GM18520 (cell line): ENCODE data around the gene RABL6.
"Not testable (repeated sequence)": the region's sequence is repeated elsewhere in the genome, so short reads cannot be mapped to it uniquely, and the experiment has no call there.

ENCODE experiments used
- ATAC-seq: cut with Tn5 transposase; IDR thresholded peaks from one replicate; pipeline ENCODE4 v1.9.1; 2021; ENCODE audit not compliant: unreplicated experiment

RABL6 gene

DNA sequence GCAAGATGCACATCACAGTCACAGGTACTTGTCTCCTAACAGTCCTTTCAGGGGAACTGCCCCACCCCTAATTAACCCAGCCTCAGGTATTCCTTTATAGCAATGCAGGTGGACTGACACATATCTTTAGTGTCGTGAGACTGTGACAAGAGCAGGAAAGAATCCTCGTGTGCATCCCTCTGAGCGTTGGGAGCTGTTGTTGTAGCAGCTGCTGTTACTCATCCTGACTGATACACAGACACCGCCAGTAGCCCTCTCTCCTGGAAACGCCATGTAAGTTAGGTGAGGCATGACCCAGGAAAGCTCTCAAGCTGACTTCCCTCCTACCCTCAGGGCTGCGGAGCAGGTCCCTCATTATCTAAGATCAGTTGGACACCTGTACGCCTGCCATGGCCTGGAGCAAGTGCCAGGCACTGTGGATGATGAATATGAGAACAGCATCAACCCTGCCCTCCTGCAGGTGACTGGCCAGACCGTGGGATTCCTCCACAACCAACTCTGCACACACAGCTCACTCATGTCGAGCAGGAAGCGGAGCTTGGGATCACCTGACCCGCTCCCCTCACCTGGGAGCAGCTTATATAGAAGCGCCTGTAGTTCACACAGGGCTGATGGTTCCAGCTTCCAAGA lies 33.2 kb upstream of the RABL6 start:
- no peak for ATAC-seq

DNA sequence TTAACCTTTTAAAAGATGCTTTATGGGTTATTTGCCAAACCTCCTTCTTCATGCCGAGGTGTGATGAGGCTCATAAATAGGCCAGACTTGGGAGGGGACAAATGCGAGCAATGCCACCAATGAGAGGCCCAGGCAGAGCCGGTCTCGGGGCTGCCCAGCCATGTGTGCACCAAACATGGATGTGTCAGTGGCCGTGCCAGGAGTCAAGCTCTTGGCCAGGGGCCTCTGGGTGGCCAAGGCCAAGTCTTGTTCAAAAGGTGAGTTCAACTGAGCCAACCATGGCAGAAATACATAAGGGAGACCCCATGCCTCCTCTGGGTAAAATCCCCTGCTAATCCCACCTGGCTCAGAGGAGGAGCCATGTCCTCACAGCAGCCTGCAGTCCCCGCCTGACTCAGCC lies 32.6 kb upstream of the RABL6 start:
- ATAC-seq = no peak

DNA sequence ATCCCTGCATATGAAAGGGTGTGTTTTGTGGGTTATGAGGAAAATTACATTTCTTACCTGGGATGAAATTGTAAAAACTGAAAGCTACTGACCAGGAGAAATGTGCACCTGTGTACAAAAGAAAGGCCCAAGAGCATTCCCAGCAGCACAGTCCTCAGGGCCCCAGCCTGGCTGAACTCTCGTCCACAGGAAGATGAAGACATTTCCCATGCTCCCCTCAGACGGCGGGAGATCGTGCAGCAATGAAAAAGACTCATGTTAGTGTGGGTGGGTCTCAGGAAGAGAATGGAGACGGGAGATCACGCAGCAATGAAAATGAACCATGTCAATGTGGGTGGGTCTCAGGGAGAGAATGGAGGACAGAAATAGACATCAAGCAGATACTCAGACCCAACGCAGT lies 30.8 kb upstream of the RABL6 start:
- no peak for ATAC-seq

DNA sequence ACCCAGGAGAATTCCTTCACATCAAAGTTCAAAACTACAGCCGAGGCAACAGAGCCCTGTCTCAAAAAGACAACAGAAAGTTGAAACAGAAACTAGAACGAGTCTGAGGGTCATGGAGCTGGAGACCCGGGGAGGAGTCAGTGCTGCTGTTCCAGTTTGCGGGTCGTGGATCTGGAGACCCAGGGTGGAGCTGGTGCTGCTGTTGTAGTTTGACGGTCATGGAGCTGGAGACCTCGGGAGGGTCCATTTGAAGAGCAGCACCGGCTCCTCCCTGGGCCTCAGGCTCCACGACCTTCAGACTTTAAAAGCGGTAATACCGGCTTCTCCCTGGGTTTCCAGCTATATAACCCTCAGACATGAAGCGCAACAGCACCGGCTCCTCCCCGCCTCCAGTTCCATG lies 30.4 kb upstream of the RABL6 start:
- no peak for ATAC-seq

DNA sequence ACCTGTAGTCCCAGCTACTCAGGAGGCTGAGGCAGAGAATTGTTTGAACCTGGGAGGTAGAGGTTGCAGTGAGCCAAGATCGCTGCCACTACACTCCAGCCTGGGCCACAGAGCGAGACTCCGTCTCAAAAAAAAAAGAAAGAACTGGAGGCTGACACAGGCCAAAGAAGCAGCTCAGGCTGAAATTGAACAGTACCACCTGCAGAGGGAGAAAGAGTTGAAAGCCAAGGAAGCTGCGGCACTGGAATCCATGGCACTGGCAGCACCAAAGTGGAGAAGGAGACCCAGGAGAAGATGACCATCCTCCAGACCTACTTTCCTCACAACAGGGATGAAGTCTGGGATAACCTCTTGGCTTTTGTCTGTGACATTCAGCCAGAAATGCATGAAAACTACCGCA lies 27.9 kb upstream of the RABL6 start:
- no peak for ATAC-seq

DNA sequence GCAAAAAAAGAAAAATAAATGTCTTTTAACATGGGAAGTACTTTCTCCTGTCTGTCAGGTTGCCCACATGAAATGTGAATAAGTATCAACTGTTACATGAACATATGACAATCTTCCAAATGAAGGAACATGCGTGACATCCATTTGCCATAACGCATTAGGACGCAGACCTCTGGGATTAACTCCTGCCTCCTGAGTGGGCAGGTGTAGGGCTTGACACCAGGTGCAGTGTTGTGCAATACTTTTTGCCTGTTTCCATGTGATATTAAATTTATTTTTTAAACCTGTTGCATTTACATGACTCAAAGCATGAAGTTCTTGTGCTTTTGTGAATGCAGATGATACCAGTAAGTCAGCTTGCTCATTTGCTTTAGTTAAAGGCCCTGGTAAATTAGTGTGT lies 25.3 kb upstream of the RABL6 start:
- ATAC-seq = no peak

DNA sequence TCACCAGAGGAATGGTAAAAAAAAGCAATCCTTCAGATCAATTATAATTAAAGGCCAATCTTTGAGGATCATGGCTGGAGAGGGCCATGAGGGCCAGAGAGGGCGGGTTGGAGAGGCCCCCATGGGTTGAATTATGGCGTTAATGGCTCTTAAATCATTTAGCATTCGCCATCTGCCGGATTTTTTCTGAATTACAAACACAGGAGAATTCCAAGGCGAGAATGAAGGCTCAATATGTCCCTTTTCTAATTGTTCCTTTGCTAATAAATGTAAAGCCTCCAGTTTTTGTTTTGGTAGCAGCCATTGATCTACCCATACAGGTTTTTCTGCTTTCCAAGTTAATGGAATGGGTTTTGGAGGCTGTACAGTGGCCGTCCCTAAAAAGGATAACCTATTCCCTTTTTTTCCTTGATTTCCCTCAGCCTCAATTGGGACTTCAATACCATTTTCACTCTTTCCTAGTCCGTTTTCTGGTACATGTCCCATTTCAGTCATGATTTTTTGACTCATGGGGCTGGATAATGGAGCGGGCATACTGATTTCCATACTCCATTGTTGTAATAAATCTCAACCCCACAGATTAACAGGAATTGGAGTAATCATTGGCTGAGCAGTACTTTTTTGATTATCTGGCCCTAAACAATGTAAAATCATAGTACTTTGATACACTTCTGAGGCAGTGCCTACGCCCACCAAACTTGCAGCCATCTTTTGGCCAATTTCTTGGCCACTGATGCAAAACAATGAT lies 23.3 kb upstream of the RABL6 start:
- ATAC-seq = no peak

DNA sequence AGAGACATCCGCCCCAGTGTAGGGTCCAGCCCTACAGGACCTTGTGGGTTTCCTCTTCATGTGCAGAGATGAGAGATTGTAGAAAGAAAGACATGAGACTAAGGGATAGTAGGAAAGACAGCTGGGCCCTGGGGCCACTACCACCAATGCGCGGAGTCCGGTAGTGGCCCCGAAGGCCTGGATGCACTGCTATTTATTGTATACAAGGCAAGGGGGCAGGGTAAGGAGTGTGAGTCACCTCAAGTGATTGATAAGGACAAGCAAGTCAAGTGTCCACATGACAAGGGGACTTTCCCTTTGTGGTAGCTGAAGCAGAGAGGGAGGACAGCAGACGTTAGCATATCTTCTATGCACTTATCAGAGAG lies 22.8 kb upstream of the RABL6 start:
- ATAC-seq = no peak

DNA sequence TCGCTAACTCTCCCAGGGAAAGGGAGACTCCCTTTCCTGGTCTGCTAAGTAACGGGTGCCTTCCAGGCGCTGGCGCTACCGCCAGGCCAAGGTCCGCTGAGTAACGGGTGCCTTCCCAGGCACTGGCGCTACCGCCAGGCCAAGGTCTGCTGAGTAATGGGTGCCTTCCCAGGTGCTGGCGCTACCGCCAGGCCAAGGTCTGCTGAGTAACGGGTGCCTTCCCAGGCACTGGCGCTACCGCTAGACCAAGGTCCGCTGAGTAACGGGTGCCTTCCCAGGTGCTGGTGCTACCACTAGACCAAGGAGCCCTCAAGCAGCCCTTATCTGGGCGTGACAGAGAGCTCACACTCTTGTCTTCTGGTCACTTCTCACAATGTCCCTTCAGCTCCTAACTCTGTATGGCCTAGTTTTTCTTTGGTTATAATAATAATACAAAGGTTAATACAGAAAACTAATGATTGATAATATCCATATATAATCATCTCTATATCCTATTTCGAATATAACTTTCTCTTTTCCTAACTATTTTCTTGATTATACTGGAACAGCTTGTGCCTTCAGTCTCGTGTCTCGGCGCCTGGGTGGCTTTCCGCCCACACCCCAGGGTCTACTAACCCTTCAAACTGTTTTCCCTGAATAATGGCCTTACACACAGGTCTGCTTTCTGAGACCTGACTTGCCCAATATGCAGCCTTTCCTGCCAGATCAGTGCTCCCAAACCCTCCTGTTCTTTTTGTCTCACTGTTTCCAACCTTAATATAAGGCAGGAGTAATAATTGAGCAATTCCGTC lies 22.0 kb upstream of the RABL6 start:
- not testable (repeated sequence) for ATAC-seq

DNA sequence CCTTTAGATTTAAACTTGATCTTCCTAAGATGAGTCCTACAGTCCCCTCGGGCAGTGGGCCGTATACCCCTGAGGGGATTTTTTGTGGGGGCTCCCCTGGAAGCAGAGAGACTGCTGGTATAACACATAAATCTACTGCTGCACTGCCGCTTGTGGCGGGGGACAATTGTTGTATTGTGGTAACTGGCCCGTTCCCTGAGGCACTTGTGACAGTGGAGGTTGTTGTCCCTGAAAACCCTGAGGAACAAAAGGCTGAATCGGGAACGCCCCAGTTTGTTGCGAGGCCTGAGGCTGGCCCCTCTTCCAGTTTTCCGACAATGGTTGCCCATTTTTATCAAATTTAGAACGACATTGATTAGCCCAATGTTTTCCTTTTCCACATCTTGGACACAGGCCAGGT lies 21.3 kb upstream of the RABL6 start:
- no peak for ATAC-seq

DNA sequence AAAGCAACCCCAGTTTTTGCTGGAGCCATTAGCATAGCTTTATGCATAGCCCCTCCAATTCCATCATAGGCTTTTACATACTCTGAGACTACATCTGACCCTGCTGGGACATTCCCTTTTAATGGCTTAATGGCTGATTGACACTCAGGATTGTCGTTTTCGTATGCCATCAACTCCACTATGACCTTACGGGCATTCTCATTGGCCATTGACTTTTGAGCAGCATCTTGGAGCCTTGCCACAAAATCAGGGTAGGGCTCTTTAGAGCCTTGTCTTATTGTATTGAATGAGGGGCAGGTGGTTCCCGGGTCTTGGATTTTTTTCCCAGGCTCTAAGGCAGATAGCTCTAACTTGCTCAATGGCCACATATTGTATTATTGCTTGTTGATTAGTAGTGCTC lies 20.8 kb upstream of the RABL6 start:
- ATAC-seq = not testable (repeated sequence)

DNA sequence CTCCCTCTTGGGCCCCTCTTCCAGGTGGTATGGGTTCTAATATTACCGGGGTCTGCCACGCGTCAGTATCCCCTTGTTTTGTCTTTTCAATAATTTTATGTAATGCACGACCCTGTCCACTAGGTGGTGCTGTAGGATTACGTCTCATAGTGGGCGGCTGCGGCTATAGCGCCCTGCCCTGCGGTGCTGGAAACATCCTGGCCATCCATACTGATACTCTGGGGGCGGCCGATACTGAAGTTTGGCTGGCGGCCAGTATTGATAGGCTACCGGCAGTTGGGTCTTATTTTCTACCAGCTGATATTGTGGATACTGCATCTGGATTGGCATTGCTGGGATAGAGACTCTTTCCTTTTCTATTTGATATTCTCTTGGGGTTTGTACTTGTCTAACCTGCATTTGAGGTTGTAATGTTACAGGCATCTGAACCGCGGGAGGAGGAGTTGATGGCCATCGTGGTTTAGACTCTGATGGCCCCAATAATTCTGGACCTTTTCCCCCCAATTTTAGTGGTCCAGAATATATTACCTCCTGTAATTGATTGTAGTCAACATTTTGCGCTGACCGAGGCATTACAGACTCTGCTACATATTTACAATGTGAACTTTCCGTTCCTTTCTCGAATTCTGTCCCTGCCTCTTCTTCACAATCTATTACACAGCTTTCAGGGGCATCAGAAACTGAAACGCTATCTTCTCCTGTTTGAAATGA lies 19.9 kb upstream of the RABL6 start:
- ATAC-seq = no peak

DNA sequence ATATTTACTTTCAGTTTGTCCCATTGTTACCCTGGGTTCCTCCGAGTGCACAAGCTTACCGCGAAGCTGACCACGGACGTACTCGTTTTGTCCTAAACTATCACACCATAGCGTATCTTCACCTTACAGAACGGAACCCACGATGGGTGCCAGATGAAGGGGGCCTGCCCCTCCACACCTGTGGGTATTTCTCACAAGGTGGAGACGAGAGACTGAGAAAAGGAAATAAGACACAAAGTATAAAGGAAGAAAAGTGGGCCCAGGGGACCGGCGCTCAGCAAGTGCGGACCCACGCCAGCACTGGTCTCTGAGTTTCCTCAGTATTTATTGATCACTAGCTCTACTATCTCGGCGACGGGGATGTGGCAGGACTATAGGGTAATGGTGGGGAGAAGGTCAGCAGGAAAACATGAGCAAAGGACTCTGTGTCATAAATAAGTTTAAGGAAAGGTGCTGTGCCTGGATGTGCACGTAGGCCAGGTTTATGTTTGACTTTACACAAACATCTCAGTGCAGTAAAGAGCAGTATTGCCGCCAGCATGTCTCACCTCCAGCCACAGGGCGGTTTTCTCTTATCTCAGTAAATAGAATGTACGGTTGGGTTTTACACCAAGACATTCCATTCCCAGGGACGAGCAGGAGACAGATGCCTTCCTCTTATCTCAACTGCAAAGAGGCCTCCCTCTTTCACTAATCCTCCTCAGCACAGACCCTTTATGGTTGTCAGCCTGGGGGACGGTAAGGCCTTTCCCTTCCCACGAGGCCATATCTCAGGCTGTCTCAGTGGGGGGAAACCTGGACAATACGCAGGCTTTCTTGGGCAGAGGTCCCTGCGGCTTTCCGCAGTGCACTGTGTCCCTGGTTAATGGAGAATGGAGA lies 18.9 kb upstream of the RABL6 start:
- not testable (repeated sequence) for ATAC-seq

DNA sequence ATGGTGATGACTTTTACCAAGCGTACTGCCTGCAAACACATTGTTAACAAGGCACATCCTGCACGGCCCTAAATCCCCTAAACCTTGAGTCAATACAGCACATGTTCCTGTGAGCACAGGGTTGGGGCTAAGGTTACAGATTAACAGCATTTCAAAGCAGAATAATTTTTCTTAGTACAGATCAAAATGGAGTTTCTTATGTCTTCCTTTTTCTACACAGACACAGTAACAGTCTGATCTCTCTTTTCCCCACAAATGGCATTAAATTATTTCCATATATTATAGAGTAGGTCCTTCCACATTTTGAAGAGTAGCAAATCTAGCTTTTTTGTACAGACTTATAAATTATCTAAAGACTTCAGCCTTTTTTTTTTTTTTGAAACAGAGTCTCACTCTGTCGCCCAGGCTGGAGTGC lies 18.2 kb upstream of the RABL6 start:
- ATAC-seq = no peak

DNA sequence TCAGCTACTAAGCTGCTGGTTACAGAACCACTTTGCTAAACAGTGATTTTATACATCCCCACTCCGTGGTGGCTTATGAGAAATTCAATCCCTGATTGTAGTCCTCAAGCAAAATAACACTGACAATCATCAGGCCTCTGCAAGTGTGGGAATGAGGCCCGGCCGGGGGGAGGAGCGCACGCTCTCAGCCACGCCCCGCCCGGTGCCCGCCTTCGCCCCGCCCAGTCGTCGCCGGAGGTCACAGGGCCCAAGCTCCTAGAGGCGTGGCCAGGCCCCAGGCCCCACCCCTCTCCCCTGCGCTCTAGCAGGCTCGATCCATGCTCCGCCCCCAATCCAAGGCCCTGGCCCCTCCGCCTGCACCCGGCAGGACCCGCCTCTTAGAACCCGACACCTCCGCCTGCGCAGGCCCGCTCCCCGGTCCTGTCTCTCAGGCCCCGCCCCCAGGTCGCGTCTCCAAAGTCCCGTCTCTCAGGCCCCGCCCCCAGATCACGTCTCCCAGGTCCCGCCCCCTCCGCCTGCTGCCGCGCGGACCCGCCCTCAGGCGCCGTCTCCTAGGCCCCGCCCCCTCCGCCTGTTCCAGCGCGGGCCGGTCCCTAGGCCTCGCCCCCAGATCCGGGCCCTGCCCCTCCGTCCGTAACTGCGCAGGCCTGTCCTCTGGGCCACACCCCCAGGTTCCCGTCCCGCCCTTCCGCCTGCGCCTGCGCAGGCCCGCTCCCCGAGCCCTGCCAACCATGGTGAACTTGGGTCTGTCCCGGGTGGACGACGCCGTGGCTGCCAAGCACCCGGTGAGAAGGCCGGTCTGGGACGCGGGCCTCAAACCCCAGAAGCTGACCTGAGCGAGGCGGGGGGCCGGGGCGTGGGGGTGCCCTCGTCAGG lies 16.9 kb upstream of the RABL6 start, which contains the start of gene TMEM141:
Gene TMEM141, plus strand, starts transcription at position 705 of the 876 bp plus-strand sequence. Its CDS starts 27 bp downstream, at position 732.
- peak; percentile 72 for ATAC-seq

DNA sequence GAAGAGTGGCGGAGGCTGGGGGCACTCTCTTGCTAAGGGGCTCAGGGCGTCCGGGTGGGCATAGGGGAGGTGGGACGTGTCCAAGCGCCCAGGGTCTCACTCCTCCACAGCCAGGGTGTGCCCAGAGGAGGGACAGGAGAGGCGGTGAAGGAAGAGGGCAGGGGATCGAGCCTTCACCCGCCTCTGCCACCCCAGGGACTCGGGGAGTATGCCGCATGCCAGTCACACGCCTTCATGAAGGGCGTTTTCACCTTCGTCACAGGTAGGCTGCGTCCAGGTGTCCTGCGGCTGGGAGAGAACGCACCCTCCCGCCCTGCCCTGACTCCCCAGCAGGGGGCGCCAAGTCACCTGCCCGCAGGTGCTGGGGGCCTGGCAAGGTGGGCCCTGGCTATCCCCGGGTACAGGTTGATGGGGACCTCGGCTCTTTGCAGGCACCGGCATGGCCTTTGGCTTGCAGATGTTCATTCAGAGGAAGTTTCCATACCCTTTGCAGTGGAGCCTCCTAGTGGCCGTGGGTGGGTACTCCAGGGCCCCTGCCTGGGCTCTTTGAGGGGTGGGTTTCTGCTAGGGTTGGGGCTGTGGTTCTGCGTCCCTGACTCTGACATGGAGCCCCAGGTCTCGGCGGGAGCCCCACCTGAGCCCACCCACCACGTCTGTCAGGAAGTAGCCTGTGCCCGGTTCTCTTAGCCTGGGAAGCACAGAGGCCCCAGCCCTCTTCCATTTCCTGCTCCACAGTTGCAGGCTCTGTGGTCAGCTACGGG lies 16.1 kb upstream of the RABL6 start:
- ATAC-seq = no peak

DNA sequence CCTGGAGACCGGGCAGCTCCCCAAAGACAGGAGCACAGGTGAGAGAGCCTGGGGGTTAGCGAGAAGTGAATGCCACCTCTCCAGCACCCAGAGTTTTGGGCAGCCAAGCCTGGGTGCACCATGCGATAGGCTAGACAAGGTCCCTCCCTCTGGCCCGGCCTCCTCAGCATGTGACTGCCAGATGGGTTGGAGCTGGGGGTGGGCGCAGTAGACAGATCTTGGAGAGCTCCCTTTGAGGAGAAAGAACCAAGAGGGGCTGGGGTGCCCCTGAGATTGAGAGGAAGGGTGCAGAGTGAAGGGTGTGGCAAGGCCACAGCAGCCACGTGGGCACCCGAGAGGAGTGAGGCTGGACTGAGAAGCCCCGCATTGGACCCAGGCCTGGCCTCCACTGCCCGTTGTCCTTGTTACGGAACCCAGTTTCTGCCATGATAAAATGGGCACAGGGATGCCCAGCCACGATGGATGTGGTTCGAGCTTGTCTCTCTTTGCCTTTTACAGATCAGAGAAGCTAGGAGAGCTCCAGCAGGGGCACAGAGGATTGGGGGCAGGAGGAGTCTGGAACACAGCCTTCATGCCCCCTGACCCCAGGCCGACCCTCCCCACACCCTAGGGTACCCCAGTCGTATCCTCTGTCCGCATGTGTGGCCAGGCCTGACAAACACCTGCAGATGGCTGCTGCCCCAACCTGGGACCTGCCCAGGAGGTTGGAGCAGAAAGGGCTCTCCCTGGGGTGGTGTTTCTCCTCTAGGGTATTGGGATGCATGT lies 15.2 kb upstream of the RABL6 start:
- no peak for ATAC-seq
